K562 (cell line): ENCODE results near the gene ITGB2. TPM values are rescaled to one million over a fixed set of nuclear protein-coding genes. Genes with fewer than 3 reads are reported as not detected.

Source experiments
- C11orf30 ChIP-seq: fragments of 450-650 bp; IDR thresholded peaks from 2 replicates; pipeline ENCODE4 v1.6.1; 2016; ENCODE audit warnings: low read depth, mild to moderate bottlenecking
- CBX1 ChIP-seq: sonication (generic); IDR thresholded peaks from 2 replicates; pipeline ENCODE4 v1.6.1; 2016; ENCODE audit warnings: antibody characterized with exemption, low read depth, mild to moderate bottlenecking
- DDX20 ChIP-seq: fragments of 450-650 bp; IDR thresholded peaks from 2 replicates; pipeline ENCODE4 v1.6.1; 2016; ENCODE audit warnings: missing genetic modification characterization, low read depth, mild to moderate bottlenecking, missing compliant biosample characterization, moderate library complexity
- E2F3 ChIP-seq: fragments of 250-450 bp; sonication (Bioruptor Pico); IDR thresholded peaks from 2 replicates; pipeline ENCODE4 v1.4.0; 2020; ENCODE audit warnings: mild to moderate bottlenecking
- ESRRB ChIP-seq: fragments of 250-450 bp; sonication (Bioruptor Pico); IDR thresholded peaks from 2 replicates; pipeline ENCODE4 v1.5.0; 2020; ENCODE audit warnings: mild to moderate bottlenecking, moderate library complexity, borderline replicate concordance
- HDAC2 ChIP-seq: fragments of 450-650 bp; IDR thresholded peaks from 2 replicates; pipeline ENCODE4 v1.6.1; 2016; ENCODE audit warnings: mild to moderate bottlenecking
- HLTF ChIP-seq: fragments of 450-650 bp; IDR thresholded peaks from 2 replicates; pipeline ENCODE4 v1.6.1; 2016
- IFI16 ChIP-seq: fragments of 250-450 bp; sonication (Bioruptor Pico); IDR thresholded peaks from 2 replicates; pipeline ENCODE4 v2.1.2; 2022; ENCODE audit warnings: mild to moderate bottlenecking, inconsistent platforms
- KAT2B ChIP-seq: IDR thresholded peaks from one replicate; pipeline ENCODE4 v1.6.1; 2012; ENCODE audit warnings: low read depth, mild to moderate bottlenecking, control low read depth, inconsistent platforms, low read length, moderate library complexity
- MCM2 ChIP-seq: fragments of 450-650 bp; IDR thresholded peaks from 2 replicates; pipeline ENCODE4 v1.6.1; 2017; ENCODE audit warnings: low read depth, mild to moderate bottlenecking
- NFIX ChIP-seq: fragments of 250-450 bp; sonication (Bioruptor Pico); IDR thresholded peaks from 2 replicates; pipeline ENCODE4 v1.4.0; 2020; ENCODE audit warnings: low read depth, mild to moderate bottlenecking, moderate library complexity
- PTTG1 ChIP-seq: fragments of 450-650 bp; IDR thresholded peaks from 2 replicates; pipeline ENCODE4 v1.6.1; 2016; ENCODE audit warnings: low read depth, mild to moderate bottlenecking, missing genetic modification characterization, missing compliant biosample characterization
- RBFOX2 ChIP-seq: fragments of 200-400 bp; formaldehyde crosslinking; IDR thresholded peaks from 2 replicates; pipeline ENCODE4 v1.6.1; 2017; ENCODE audit warnings: low read depth, mild to moderate bottlenecking, low read length, moderate library complexity
- TOE1 ChIP-seq, 2 experiments: fragments of 450-650 bp in 1 of 2; sonication (generic) in 1 of 2; formaldehyde crosslinking in 1 of 2; IDR thresholded peaks; 2 replicates each; pipeline versions ENCODE4 v1.7.1 to v1.8.0; 2016 to 2022; ENCODE audit warnings: borderline replicate concordance in 2 of 2, mild to moderate bottlenecking in 2 of 2, antibody characterized with exemption in 1 of 2, inconsistent platforms in 1 of 2, low read depth in 1 of 2, missing genetic modification reagents in 1 of 2, moderate library complexity in 1 of 2
- XRCC4 ChIP-seq: IDR thresholded peaks from one replicate; pipeline ENCODE4 v1.6.1; 2011; ENCODE audit not compliant: insufficient read depth, insufficient read length; ENCODE audit errors: extremely low read depth
- YBX1 ChIP-seq: fragments of 450-650 bp; IDR thresholded peaks from 2 replicates; pipeline ENCODE4 v1.7.1; 2016; ENCODE audit warnings: mild to moderate bottlenecking
- polyA plus RNA-seq, 8 experiments: library from polyadenylated mRNA; depleted of rRNA in 4 of 8; stranded (reverse) in 5 of 8; unstranded in 3 of 8; fragments of >200 nt; fragmentation: Nextera tagmentation in 2 of 8; fragmentation: Illumina TruSeq in 1 of 8; extraction: Ambion mirVana in 2 of 8; extraction: Trizol in 1 of 8; gene quantifications; 2 replicates each; pipeline versions ENCODE4 v1.2.1 to v1.2.3, GENCODE V29; 2011 to 2014; ENCODE audit warnings: inconsistent platforms in 1 of 8, missing spikeins in 1 of 8
- total RNA-seq, 7 experiments: library from RNA; depleted of rRNA in 6 of 7; stranded (reverse); fragments of >200 nt in 6 of 7; fragmentation: Illumina TruSeq in 2 of 7; extraction: Trizol in 2 of 7; gene quantifications; 2 replicates each; pipeline versions ENCODE4 v1.2.1 to v1.2.3, GENCODE V29; 2011 to 2021; ENCODE audit warnings: low replicate concordance in 1 of 7
- TF ChIP-seq, protein P1 (sequence below), 2 experiments: fragments of 250-450 bp in 1 of 2; fragments of 450-650 bp in 1 of 2; sonication (Bioruptor Pico) in 1 of 2; IDR thresholded peaks; 2 replicates each; pipeline versions ENCODE4 v1.6.1 to v1.8.0; 2016 to 2021; ENCODE audit warnings: mild to moderate bottlenecking in 2 of 2, moderate library complexity in 2 of 2, missing compliant biosample characterization in 1 of 2, missing genetic modification characterization in 1 of 2
- TF ChIP-seq, protein P2 (sequence below): fragments of 200-800 bp; sonication (Bioruptor generic); IDR thresholded peaks from 2 replicates; pipeline ENCODE4 v1.6.1; 2017; ENCODE audit warnings: missing genetic modification characterization, missing compliant biosample characterization
- TF ChIP-seq, protein P3 (sequence below): fragments of 200-800 bp; sonication (Bioruptor generic); IDR thresholded peaks from 2 replicates; pipeline ENCODE4 v1.6.1; 2017; ENCODE audit warnings: missing genetic modification characterization, missing compliant biosample characterization
- TF ChIP-seq, protein P4 (sequence below): fragments of 250-450 bp; sonication (Bioruptor Pico); IDR thresholded peaks from 2 replicates; pipeline ENCODE4 v1.8.0; 2022; ENCODE audit warnings: moderate library complexity, mild to moderate bottlenecking, inconsistent platforms
- TF ChIP-seq, protein P5 (sequence below): fragments of 450-650 bp; IDR thresholded peaks from 2 replicates; pipeline ENCODE4 v1.7.1; 2018; ENCODE audit warnings: mild to moderate bottlenecking, low read depth; ENCODE audit not compliant: partially characterized antibody

ITGB2 gene
- total and polyA plus RNA-seq, 9 of the 15 experiments (the other 6 are each of a cell fraction or from before 2014, with no cell fraction given), result 0.07 to 1.3 (median 0.51) TPM; not detected in 2

DNA sequence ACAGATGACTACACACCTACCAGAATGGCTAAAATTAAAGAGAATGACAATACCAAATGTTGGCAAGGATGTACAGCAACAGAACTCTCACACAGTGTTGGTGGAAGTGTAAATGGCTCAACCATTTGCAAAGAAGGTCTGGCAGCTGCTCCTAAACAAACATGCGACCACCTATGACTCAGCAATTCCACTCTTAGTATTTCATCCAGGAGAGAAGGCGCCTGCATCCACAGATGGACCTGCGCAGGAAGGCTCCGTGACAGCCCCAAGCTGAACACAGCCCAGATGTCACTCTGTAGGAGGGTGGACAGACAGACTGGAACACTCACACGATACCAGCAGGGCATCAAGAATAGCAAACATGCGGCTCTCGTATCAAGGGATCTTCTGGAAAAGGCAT lies 53.9 kb downstream of the ITGB2 start (continued):
- TF ChIP-seq TOE1 (IDR thresholded peaks at IDR 0.05; ENCODE audit: borderline replicate concordance) (no peak), TOE1 (CRISPR knock-in tag; IDR thresholded peaks at IDR 0.05; ENCODE audit: borderline replicate concordance, low read depth) (no peak), ESRRB (CRISPR knock-in tag) (no peak), PTTG1 (tag) (no peak), KAT2B (no peak), CBX1 (no peak), HDAC2 (no peak), NFIX (no peak), MCM2 (no peak), XRCC4 (no peak), HLTF (0 out of 2 replicates have a peak, but pooled peaks have one; percentile 26), YBX1 (no peak), C11orf30 (peak; percentile 82), DDX20 (tag) (no peak), E2F3 (CRISPR knock-in tag) (no peak), IFI16 (CRISPR knock-in tag) (no peak), RBFOX2 (no peak)
- TF ChIP-seq, protein P1, sequence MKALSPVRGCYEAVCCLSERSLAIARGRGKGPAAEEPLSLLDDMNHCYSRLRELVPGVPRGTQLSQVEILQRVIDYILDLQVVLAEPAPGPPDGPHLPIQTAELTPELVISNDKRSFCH (CRISPR knock-in tag; IDR thresholded peaks at IDR 0.05), result no peak
- TF ChIP-seq, protein P1 (tag; IDR thresholded peaks at IDR 0.05), result no peak
- TF ChIP-seq, protein P2, sequence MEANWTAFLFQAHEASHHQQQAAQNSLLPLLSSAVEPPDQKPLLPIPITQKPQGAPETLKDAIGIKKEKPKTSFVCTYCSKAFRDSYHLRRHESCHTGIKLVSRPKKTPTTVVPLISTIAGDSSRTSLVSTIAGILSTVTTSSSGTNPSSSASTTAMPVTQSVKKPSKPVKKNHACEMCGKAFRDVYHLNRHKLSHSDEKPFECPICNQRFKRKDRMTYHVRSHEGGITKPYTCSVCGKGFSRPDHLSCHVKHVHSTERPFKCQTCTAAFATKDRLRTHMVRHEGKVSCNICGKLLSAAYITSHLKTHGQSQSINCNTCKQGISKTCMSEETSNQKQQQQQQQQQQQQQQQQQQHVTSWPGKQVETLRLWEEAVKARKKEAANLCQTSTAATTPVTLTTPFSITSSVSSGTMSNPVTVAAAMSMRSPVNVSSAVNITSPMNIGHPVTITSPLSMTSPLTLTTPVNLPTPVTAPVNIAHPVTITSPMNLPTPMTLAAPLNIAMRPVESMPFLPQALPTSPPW (CRISPR knock-in tag), result no peak
- TF ChIP-seq, protein P3, sequence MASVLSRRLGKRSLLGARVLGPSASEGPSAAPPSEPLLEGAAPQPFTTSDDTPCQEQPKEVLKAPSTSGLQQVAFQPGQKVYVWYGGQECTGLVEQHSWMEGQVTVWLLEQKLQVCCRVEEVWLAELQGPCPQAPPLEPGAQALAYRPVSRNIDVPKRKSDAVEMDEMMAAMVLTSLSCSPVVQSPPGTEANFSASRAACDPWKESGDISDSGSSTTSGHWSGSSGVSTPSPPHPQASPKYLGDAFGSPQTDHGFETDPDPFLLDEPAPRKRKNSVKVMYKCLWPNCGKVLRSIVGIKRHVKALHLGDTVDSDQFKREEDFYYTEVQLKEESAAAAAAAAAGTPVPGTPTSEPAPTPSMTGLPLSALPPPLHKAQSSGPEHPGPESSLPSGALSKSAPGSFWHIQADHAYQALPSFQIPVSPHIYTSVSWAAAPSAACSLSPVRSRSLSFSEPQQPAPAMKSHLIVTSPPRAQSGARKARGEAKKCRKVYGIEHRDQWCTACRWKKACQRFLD (CRISPR knock-in tag), result no peak
- TF ChIP-seq, protein P4, sequence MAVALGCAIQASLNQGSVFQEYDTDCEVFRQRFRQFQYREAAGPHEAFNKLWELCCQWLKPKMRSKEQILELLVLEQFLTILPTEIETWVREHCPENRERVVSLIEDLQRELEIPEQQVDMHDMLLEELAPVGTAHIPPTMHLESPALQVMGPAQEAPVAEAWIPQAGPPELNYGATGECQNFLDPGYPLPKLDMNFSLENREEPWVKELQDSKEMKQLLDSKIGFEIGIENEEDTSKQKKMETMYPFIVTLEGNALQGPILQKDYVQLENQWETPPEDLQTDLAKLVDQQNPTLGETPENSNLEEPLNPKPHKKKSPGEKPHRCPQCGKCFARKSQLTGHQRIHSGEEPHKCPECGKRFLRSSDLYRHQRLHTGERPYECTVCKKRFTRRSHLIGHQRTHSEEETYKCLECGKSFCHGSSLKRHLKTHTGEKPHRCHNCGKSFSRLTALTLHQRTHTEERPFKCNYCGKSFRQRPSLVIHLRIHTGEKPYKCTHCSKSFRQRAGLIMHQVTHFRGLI (CRISPR knock-in tag), result no peak
- TF ChIP-seq, protein P5, sequence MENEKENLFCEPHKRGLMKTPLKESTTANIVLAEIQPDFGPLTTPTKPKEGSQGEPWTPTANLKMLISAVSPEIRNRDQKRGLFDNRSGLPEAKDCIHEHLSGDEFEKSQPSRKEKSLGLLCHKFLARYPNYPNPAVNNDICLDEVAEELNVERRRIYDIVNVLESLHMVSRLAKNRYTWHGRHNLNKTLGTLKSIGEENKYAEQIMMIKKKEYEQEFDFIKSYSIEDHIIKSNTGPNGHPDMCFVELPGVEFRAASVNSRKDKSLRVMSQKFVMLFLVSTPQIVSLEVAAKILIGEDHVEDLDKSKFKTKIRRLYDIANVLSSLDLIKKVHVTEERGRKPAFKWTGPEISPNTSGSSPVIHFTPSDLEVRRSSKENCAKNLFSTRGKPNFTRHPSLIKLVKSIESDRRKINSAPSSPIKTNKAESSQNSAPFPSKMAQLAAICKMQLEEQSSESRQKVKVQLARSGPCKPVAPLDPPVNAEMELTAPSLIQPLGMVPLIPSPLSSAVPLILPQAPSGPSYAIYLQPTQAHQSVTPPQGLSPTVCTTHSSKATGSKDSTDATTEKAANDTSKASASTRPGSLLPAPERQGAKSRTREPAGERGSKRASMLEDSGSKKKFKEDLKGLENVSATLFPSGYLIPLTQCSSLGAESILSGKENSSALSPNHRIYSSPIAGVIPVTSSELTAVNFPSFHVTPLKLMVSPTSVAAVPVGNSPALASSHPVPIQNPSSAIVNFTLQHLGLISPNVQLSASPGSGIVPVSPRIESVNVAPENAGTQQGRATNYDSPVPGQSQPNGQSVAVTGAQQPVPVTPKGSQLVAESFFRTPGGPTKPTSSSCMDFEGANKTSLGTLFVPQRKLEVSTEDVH, result no peak
